Fibroblast of lung (primary cell): Measurements from ENCODE around the gene MNAT1. TPM values are rescaled to one million over a fixed set of nuclear protein-coding genes. Genes with fewer than 3 reads are reported as not detected.

Experiments
- DNase-seq, 2 donors: peaks; one replicate each; pipeline versions ENCODE4 v3.0.0 to v3.0.0-alpha.2; 2010; ENCODE audit warnings: low read depth in 2 of 2
- H2AFZ ChIP-seq: 2 replicates; pipeline ENCODE4 v1.5.1; 2012; ENCODE audit warnings: low read length, control low read depth, inconsistent platforms
- H3K27ac ChIP-seq: 2 replicates; pipeline ENCODE4 v1.5.1; 2011; ENCODE audit warnings: low read length, control low read depth; ENCODE audit not compliant: insufficient read depth
- H3K27me3 ChIP-seq: 2 replicates; pipeline ENCODE4 v1.5.1; 2011; ENCODE audit warnings: mild to moderate bottlenecking, low read length; ENCODE audit not compliant: control insufficient read depth, insufficient read depth
- H3K36me3 ChIP-seq: 2 replicates; pipeline ENCODE4 v1.5.1; 2011; ENCODE audit warnings: low read length; ENCODE audit not compliant: control insufficient read depth, insufficient read depth
- H3K4me1 ChIP-seq: 2 replicates; pipeline ENCODE4 v1.5.1; 2011; ENCODE audit warnings: low read length; ENCODE audit not compliant: control insufficient read depth, insufficient read depth; ENCODE audit errors: extremely low read depth
- H3K4me2 ChIP-seq: 2 replicates; pipeline ENCODE4 v1.5.1; 2011; ENCODE audit warnings: low read length, control low read depth; ENCODE audit not compliant: insufficient read depth; ENCODE audit errors: extremely low read depth
- H3K4me3 ChIP-seq, 4 experiments: fragments of 200-600 bp in 1 of 4; sonication (generic) in 1 of 4; replicated peaks in 1 of 4; 2 replicates each; pipeline ENCODE4 v1.5.1; 2011 to 2016; ENCODE audit warnings: low read length in 4 of 4, low read depth in 3 of 4, mild to moderate bottlenecking in 3 of 4, control low read depth in 2 of 4, inconsistent platforms in 1 of 4, mixed read lengths in 1 of 4; ENCODE audit not compliant: insufficient read depth in 1 of 4; ENCODE audit errors: control extremely low read depth in 1 of 4
- H3K79me2 ChIP-seq: 2 replicates; pipeline ENCODE4 v1.5.1; 2012; ENCODE audit warnings: mild to moderate bottlenecking, low read length, inconsistent platforms; ENCODE audit not compliant: control insufficient read depth, insufficient read depth
- H3K9ac ChIP-seq: 2 replicates; pipeline ENCODE4 v1.5.1; 2011; ENCODE audit warnings: mild to moderate bottlenecking, low read length, control low read depth; ENCODE audit not compliant: insufficient read depth
- H3K9me3 ChIP-seq: 2 replicates; pipeline ENCODE4 v1.5.1; 2012; ENCODE audit warnings: low read depth, low read length; ENCODE audit not compliant: control insufficient read depth, insufficient read depth
- H4K20me1 ChIP-seq: 2 replicates; pipeline ENCODE4 v1.5.1; 2011; ENCODE audit warnings: low read length; ENCODE audit not compliant: control insufficient read depth, insufficient read depth; ENCODE audit errors: extremely low read depth
- EZH2 ChIP-seq: IDR thresholded peaks from 2 replicates; pipeline ENCODE4 v1.5.1; 2012; ENCODE audit warnings: low read length, control low read depth, mild to moderate bottlenecking; ENCODE audit errors: missing control alignments
- polyA plus RNA-seq, 2 donors: library from polyadenylated mRNA; depleted of rRNA in 1 of 2; stranded (reverse) in 1 of 2; unstranded in 1 of 2; fragments of >200 nt; gene quantifications; 2 replicates each; pipeline ENCODE4 v1.2.1, GENCODE V29; 2011 to 2012; ENCODE audit warnings: missing spikeins in 1 of 2
- total RNA-seq: library from RNA; depleted of rRNA; stranded (reverse); fragments of >200 nt; gene quantifications from 2 replicates; pipeline ENCODE4 v1.2.1, GENCODE V29; 2014
- TF ChIP-seq, protein P1 (sequence below), 2 donors: IDR thresholded peaks in 1 of 2; conservative IDR thresholded peaks in 1 of 2; 1 replicate in 1 of 2; 2 replicates in 1 of 2; pipeline ENCODE4 v1.5.1; 2011 to 2012; ENCODE audit warnings: low read length in 2 of 2, control low read depth in 1 of 2, inconsistent platforms in 1 of 2, low read depth in 1 of 2, mild to moderate bottlenecking in 1 of 2

MNAT1 gene
- total and polyA plus RNA-seq, 2 donors (not counting 1 experiment from before 2014, with no cell fraction given), result 48.2 to 58.5 TPM

DNA sequence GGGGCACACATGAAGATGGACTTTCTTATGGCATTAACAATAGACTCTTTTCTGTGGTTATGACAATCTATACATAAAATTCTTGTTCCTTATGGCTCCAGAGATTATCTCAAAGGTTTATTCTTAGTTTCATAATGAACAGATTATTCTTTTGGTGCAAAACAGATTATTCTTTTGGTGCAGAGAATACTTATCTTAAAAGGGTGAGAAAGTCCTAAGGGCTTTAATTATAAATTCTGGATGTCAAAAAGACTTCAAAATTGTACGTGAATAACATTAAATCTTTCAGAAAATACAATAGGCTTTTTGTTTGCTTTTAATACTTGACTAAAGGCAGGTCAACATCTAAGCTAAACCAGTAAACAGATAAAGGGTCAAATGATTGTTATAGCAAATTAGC is 69.3 kb downstream of the MNAT1 start:
- DNase-seq, result no peak
- no peak overlapping the region for H2AFZ ChIP-seq
- H4K20me1 ChIP-seq, result no peaks in the 10 kb centered on the region
- no peak overlapping the region for H3K27ac ChIP-seq
- H3K4me2 ChIP-seq, result no peak overlapping the region
- H3K36me3 ChIP-seq, result no peaks in the 10 kb centered on the region
- H3K9ac ChIP-seq, result no peak overlapping the region
- no peaks in the 10 kb centered on the region for H3K79me2 ChIP-seq
- H3K9me3 ChIP-seq, result no peaks in the 10 kb centered on the region
- no peak for TF ChIP-seq EZH2
- TF ChIP-seq, protein P1, sequence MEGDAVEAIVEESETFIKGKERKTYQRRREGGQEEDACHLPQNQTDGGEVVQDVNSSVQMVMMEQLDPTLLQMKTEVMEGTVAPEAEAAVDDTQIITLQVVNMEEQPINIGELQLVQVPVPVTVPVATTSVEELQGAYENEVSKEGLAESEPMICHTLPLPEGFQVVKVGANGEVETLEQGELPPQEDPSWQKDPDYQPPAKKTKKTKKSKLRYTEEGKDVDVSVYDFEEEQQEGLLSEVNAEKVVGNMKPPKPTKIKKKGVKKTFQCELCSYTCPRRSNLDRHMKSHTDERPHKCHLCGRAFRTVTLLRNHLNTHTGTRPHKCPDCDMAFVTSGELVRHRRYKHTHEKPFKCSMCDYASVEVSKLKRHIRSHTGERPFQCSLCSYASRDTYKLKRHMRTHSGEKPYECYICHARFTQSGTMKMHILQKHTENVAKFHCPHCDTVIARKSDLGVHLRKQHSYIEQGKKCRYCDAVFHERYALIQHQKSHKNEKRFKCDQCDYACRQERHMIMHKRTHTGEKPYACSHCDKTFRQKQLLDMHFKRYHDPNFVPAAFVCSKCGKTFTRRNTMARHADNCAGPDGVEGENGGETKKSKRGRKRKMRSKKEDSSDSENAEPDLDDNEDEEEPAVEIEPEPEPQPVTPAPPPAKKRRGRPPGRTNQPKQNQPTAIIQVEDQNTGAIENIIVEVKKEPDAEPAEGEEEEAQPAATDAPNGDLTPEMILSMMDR (conservative IDR thresholded peaks at IDR 0.05 in 1 of 2, IDR thresholded peaks at IDR 0.05 in 1 of 2; ENCODE audit: low read depth in 1 of 2, low read length in 2 of 2), result no peak
- H3K27me3 ChIP-seq, result no peaks in the 10 kb centered on the region
- H3K4me3 ChIP-seq, result no peak overlapping the region
- H3K4me1 ChIP-seq, result no peaks in the 10 kb centered on the region

- H3K79me2 ChIP-seq, result no peaks in the 10 kb centered on the region
- H3K9me3 ChIP-seq, result no peaks in the 10 kb centered on the region
- no peaks in the 10 kb centered on the region for H4K20me1 ChIP-seq
- H2AFZ ChIP-seq, result no peak overlapping the region
- no peaks in the 10 kb centered on the region for H3K36me3 ChIP-seq
- H3K9ac ChIP-seq, result no peak overlapping the region
- TF ChIP-seq, protein P1 (conservative IDR thresholded peaks at IDR 0.05 in 1 of 2, IDR thresholded peaks at IDR 0.05 in 1 of 2; ENCODE audit: low read depth in 1 of 2, low read length in 2 of 2), result no peak
- TF ChIP-seq EZH2, result no peak
- no peak overlapping the region for H3K27ac ChIP-seq
- peak; percentile 36 to 73 for DNase-seq
- H3K4me1 ChIP-seq, result no peaks in the 10 kb centered on the region
- H3K27me3 ChIP-seq, result no peaks in the 10 kb centered on the region
- no peak overlapping the region for H3K4me2 ChIP-seq
- no peak overlapping the region for H3K4me3 ChIP-seq
Measured at GRCh38 chr14:60805841-60806430, 71.4 kb downstream of the MNAT1 start.

GRCh38 chr14:60807247-60807646 is 72.7 kb downstream of the MNAT1 start:
- DNase-seq, result no peak
- Histone ChIP-seq H3K4me1 (no peaks in the 10 kb centered on the region), H2AFZ (no peak overlapping the region), H4K20me1 (no peaks in the 10 kb centered on the region), H3K36me3 (no peaks in the 10 kb centered on the region), H3K4me3 (no peak overlapping the region), H3K27ac (no peak overlapping the region), H3K27me3 (no peaks in the 10 kb centered on the region), H3K9ac (no peak overlapping the region), H3K9me3 (no peaks in the 10 kb centered on the region), H3K79me2 (no peaks in the 10 kb centered on the region), H3K4me2 (no peak overlapping the region)
- TF ChIP-seq, protein P1 (conservative IDR thresholded peaks at IDR 0.05 in 1 of 2, IDR thresholded peaks at IDR 0.05 in 1 of 2; ENCODE audit: low read depth in 1 of 2, low read length in 2 of 2), result no peak
- TF ChIP-seq EZH2, result no peak
